Measurements from ENCODE around the gene ZRSR2. TPM values are rescaled to one million over a fixed set of nuclear protein-coding genes. Genes with fewer than 3 reads are reported as not detected.

Gene ZRSR2
- total RNA-seq, 1 experiment from 2014 or later, result 8.0 TPM

DNA sequence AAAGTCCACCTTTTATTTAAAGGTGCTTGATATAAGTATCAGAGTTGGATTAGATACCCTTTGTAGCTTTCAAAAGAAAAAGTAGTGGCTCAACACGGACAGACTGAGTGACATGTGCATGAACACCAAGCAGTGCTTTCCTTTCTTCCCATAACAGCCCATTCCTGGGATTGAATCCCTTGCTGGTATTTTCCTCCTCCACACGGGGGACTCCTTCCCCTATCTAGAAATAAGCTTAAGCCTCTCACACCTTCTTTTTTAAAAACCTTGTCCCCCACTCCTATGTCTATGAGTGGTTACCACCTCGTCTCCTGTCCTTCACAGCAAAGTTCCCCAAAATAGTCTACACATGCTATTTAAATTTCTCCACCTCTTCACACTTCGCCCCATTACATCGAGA is 59.3 kb downstream of the ZRSR2 start:
- peak; percentile 11 for DNase-seq (ENCODE audit: low spot score)

DNA sequence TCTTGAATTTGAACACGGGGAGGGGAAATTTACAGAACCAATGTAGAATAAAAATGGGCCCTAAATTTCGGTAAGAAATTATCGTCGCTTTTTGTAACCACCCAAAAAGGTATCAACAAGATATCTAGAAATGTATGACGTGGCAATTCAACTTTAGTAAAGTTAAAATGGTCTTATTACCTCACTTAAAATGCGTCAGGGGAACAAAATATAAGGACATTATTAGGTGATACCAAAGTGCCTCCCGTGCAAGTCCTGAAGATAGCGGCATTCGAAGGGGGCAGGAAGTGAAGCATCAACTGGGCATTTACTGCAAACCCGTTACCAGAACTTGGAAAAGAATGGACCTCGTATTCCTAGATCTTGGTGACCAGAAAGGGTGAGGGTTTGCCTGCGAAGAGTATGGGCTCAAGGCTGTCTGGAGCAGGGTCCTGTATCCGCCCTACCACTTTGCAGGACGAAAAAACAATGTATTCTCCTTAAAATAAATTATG is 63.3 kb downstream of the ZRSR2 start:
- peak; percentile 38 for DNase-seq (ENCODE audit: low spot score)

GRCh38 chrX:15854080-15854655 is 63.9 kb downstream of the ZRSR2 start:
- peak; percentile 38 for DNase-seq (ENCODE audit: low spot score)

- DNase-seq (ENCODE audit: low spot score), result peak; percentile 92
Observed at GRCh38 chrX:15854712-15855567, 64.7 kb downstream of the ZRSR2 start, which contains the start of gene AP1S2. Gene AP1S2, minus strand, starts transcription at chrX:15854813. Its CDS starts 2,289 bp downstream, at chrX:15852524.

- DNase-seq (ENCODE audit: low spot score), result peak; percentile 44
Observed at GRCh38 chrX:15855568-15856221, 65.4 kb downstream of the ZRSR2 start.

DNA sequence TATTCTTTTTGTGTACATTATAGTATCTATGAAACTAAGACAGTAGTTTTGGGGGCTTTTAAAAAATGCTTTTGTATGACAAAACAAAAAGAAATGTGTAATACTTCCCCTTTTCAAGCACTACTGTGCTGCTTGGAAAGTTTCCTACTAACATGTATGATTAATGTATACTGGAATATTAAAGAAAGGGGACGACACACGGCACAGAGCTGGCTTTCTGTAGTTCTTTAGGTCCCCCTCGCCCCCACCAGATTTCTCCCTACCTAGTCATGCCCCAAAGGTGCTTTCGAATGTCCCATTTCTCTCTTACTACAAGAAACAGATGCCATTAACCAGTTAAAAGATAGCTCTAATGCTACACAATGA is 65.9 kb downstream of the ZRSR2 start:
- no peak for DNase-seq (ENCODE audit: low spot score)

DNA sequence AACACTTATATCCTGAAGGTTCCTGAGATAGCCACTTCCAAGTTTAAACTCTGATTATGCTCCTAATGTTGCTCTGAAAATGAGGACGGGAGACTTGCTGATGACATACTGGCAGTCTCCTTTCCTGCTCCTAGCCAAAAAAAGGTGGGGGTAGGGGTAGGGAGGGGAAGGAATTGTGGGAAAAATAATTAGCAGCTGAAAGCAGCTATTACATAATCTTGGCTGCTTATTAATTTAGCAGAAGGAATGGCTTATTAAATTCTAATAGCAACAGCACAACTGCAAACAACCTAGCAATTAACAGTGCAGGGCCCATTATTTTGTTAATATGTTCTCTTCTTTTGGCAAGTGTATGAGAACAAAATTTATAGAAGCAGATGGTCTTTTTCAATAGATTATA is 66.4 kb downstream of the ZRSR2 start:
- DNase-seq (ENCODE audit: low spot score), result no peak

- no peak for DNase-seq (ENCODE audit: low spot score)
Observed at GRCh38 chrX:15858051-15858450, 67.8 kb downstream of the ZRSR2 start.

DNA sequence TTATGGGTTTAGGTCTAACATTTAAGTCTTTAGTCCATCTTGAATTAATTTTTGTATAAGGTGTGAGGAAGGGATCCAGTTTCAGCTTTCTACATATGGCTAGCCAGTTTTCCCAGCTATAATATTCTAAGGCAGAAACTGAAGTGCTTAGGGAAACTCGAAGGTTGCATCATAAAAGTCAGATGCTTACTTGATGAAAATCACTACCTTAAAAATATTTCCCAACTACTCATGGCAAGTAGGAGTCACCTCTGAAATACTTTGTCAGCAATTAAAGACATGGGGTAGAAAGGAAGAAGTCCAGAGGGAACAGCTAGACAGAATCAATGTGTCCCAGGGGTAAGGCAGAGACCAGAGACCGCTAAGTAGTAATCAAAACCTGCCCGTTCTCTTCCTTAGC is 70.6 kb downstream of the ZRSR2 start:
- no peak for DNase-seq (ENCODE audit: low spot score)

DNA sequence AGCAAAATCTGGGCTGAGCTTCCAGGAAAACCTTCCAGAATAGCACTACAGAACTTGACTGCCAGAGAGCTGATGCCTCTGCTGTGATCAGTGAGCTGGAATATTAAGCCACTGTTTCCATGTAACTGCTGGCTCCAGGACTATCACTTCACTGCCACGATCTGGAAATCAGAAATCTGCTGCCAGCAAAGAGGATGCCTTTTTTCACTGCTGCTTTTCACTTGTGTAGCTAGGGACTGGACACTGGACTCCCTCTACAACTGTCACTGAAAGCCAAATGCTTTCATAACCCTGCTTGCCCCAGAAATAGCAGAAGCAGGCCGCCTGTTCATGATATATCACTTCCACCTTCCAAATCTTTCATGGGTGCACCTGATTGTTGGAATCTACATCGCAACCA is 73.7 kb downstream of the ZRSR2 start:
- DNase-seq (ENCODE audit: low spot score), result no peak

DNA sequence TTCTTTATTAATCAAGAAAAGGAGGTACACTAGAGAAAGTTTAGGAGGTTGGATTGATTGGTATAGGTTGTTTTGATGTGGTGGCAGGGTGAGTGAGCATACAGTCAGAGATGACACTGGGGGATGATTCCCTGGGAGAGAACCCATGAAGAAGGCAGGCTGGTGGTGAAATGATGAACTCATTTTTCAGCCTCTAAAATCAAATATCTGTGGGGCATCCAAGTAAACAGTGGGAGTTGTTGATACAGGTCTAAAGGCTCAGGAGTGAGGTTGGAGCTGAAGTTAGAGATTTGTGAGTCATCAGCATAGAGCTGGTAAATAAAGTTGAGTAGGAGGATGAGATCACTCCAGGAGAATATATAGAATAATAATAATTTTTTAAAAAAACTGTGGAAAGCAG is 74.3 kb downstream of the ZRSR2 start:
- DNase-seq (ENCODE audit: low spot score), result no peak

- DNase-seq (ENCODE audit: low spot score), result no peak
Observed at GRCh38 chrX:15866147-15866546, 75.9 kb downstream of the ZRSR2 start.

DNA sequence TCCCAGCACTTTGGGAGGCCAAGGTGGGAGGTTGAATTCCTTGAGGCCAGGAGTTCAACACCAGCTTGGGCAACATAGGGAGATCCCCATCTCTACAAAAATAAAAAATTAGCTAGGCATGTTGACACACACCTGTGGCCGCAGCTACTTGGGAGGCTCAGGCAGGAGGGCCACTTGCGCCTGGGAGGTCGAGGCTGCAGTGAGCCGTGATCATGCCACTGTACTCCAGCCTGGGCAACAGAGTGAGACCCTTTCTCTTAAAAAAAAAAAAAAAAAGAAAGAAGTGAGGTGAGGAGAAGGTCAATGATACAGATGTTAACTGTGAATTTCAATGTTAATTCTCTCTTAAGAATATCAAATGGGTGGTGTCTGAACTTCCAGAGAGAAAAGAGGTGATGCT is 79.4 kb downstream of the ZRSR2 start:
- DNase-seq (ENCODE audit: low spot score), result no peak

DNA sequence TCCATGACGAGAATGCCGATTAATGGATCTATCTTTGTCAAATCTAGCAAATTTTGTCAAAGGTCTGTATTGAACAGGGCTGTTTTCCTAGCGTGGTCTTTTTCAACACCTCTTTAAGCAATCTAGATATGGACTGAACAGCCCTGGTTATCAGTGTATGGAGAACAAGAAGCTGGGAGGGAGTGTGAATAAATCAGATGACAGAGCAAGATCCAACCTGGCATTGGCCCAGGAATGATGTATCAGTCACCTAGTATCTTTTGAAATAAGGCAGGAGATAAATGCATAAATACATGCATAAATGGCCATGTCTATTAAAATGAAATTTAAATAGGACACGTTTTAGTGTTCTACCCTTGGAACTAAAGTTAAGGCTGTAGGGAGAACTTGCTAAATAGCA is 80.0 kb downstream of the ZRSR2 start:
- no peak for DNase-seq (ENCODE audit: low spot score)

Other genes with a start within 250 kb of the ZRSR2 start
- not detected in 2 replicates for gene ACE2, start 189.5 kb upstream of the ZRSR2 start, total RNA-seq (2014; rRNA removed; shearing (Covaris generic))
- 0.24 TPM in 1 of 2 replicates, not detected in the other for gene CLTRN, start 125.7 kb upstream of the ZRSR2 start, total RNA-seq (2014; rRNA removed; shearing (Covaris generic))
- 3.1 and 5.7 TPM in 2 replicates for gene CA5B, start 52.2 kb upstream of the ZRSR2 start, total RNA-seq (2014; rRNA removed; shearing (Covaris generic))
- gene AP1S2, start 64.3 kb downstream of the ZRSR2 start, total RNA-seq (2014; rRNA removed; shearing (Covaris generic)), result 125 and 223 TPM in 2 replicates